NCI-H446 (cell line): Measurements from ENCODE around the gene NAGK.
"Not testable (repeated sequence)": the region's sequence is repeated elsewhere in the genome, so short reads cannot be mapped to it uniquely, and the experiment has no call there.

ENCODE experiments used
- DNase-seq, 2 experiments: peaks; one replicate each; lab custom pipeline; 2025; lab: John Stamatoyannopoulos, UW

The NAGK gene

DNA sequence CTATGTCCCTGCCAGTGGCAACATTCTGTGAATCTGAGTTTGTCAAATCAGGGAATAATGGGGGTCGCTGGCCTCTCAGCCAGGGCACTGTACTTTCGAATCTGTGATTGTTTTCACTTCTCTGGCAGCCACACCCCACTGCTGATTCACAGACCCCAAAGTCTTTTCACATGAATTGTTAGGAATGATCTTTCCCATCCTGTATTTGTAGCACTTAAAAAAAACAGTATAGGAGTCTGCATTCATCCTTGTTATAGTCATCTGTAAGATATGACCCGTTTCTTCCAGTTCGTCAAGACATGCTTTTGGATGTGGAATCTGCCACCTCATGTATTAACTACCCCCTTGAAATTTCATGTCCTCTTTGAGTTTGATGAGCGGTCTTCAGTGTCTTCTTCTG lies 928 bp downstream of the NAGK start:
- DNase-seq: no peak

DNA sequence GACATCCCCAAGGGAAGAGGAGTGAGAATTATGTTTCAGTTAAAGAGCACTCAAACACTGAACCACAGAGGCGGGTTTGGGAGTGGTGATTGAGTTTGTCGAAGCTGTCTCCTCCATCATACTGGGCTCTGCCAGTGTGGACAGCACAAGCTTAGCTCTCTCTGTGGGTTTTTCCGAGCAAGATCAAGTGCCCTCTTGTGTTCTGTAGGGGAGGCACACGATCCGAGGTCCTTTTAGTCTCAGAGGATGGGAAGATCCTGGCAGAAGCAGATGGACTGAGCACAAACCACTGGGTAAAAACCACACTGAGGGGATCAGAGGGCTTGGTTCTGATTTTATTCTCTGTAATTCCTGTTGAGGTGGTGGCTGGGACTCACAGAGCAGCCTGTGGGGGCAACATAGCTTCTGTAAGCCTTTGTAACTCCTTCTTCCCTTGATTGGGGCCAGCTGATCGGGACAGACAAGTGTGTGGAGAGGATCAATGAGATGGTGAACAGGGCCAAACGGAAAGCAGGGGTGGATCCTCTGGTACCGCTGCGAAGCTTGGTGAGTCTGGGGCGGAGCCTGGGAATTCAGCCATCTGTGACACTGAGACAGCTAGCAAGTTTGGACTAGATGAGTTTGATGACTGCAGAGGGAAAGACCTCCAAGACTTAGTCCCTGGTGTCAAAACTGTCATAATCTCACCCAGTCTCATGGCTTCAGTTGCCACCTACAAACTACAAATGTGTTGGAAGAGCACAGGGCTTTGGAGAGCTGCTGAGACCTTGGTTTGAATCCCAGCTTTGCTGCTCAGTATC lies 2.0 kb downstream of the NAGK start:
- DNase-seq: peak in 1 of 2 experiments; percentile 3

DNA sequence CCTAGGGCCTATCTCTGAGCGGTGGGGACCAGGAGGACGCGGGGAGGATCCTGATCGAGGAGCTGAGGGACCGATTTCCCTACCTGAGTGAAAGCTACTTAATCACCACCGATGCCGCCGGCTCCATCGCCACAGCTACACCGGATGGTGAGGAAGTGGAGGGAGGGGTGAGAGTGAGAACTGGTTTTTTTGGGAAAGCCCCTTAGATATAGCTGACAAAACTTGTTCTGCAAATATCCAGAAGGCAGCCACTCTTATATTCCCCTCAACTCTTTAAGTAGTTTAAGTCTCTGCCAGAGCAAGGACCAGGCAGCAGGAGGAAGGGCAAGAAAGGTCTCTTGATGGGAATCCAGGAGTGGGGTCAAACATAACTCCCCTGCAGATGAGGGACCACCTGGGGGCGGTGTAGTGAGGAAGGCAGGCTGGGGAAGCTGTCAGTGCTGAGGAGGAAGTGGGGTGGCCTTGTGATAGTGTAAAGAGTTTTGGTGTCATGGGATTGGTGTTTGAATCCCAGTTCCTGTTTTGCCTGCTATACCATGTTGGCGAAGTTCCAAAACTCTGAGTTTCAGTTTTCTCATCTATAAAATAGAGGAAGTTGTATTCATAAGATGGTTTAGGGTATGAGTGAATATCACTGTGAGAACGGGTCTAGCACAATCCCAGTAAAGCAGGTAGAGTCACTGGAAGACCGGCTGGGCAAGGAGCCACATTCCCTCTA lies 3.4 kb downstream of the NAGK start:
- DNase-seq: no peak

DNA sequence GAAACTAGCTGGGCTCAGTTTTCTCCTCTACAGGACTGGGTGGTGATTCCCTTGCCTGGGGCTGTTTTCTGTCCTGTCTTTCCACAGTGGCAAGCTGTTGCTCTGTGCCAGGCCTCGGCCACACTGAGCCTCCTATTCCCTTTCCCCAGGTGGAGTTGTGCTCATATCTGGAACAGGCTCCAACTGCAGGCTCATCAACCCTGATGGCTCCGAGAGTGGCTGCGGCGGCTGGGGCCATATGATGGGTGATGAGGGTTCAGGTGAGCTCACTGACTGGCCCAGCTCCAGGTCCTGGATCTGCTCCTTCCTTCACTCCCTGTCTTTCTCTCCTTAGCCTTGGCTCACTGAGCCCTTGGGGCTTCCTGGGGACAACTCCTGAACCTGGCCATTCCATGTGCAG lies 4.0 kb downstream of the NAGK start:
- DNase-seq: no peak

DNA sequence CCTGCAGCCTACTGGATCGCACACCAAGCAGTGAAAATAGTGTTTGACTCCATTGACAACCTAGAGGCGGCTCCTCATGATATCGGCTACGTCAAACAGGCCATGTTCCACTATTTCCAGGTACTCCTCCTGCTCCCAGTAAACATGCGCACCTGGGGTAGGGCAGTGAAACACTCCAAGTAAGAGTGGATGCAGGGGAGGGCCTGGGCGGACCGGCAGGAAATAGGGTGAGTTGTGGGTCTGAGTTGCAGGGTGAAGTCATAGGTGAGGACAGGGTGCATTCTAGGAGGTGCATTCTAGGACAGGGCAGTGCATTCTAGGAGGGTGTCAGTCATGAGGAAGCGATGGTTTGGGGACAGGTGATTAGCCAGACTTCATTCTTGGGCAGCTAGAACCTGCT lies 5.0 kb downstream of the NAGK start:
- no peak for DNase-seq

DNA sequence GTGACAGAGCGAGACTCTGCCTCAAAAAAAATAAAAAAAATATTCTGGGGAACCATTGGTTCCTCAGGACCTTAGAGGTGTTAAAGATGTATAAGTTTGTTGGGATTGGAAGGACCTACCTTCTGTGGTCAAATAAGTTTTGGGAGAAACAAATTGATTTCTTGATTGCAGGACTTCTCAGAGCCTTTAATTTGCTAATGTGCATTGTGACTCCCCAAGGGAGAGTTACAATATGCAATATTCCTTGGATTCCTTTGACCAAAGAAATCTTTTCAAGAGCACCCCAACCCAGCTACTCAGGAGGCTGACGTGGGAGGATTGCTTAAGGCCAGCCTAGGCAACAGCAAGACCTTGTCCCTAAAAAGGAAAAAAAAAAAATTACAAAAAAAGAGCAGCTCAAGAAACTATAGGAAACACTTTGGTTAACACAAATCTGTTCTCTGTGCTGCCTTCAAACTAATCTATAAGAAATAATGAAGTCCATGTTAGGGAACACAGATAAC lies 6.5 kb downstream of the NAGK start:
- no peak for DNase-seq

DNA sequence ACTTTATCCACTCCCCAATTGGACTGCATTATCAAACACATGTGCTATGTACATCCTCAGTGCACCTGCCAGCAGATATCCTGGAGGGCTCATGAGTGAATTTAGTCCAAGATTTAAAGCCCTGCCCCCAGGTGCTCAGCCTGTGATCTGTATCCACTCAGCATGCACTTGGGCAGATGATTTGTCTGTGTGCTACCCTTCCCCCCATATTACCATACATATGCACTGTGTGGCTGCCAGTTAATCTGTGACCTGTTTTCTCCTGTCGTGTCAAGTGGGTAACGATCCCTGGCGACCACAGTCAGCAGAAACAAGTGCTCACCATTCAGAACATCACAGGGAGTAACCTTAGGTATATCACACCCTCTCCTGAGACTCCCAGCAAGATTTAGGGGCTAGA lies 10.2 kb downstream of the NAGK start:
- no peak for DNase-seq

DNA sequence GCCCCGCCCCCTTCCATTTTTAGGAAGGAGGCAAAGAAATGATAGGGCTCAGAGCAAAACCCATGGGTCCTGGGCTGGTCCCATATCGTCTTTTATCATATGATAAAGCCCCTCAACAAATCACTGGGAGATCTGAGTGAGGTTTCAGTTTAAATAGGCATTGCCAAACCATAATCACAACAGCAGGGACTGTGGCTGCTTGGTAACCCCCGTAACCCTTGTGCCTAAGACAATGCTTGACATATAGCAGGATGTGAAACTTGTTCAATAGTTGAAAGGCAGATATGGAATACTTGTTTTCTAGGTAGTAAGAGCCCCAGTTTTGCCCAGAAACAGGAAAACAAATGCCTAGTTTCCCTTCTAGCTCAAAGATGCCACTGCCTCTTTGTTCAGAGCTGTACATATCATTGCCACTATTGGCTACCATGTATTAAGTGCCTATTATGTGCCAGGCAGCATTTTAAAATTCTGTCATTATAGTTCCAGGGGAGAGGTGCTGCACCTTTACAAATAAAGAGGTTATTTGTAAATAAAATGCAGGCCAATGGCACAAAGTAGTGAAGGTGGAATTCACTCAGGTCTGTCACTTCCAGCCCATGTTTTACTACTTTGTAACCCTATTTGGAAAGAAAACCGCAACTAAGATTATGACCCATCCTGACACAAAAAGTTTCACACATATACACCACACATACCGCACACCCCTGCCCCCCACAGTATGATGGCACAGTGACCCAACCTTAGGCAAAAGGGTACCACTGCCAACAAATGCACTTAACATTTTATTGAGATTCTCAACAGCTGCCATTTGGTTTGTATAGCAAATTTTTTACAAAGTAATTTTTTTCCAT lies 14.2 kb downstream of the NAGK start:
- no peak for DNase-seq

DNA sequence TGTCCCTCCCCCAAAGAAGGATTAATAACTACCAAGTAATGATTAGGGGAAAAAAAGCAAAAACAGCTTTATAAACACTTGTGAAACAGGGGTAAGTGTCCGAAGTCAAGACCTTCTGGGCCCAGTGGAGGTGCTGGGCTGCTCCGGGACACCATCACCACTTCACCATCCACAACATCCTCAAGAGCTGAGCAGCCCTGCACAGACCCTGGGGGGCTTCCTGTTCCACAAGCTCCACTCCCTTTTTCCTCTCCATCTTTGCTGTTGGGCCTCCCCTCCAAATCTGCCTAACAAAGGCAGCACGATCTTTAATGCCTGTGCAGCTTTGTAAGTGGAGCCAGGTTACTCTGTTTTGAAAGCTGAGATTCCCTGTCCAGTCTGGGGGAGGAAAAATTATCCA lies 14.8 kb downstream of the NAGK start:
- DNase-seq: not testable (repeated sequence)

DNA sequence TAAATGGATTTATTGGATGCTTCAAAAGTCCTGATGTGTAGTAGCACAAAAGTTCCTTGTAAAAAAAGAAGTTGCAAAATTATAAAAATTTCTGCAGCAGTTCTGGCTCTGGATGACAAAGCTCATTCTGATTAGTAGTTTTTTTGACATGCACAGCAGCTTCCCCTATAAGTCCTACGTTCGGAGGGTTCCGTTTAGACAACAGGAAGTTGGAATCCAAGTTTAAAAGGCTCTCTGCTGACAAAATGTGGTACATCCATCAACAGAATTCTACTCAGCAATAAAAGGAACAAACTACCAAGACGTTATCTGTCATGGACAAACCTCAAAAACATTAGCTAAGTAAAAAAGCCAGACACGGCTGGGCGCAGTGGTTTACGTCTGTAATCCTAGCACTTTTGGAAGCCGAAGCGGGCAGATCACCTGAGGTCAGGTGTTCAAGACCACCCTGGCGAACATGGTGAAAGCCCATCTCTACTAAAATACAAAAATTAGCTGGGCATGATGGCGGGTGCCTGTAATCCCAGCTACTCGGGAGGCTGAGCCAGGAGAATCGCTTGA lies 15.4 kb downstream of the NAGK start:
- DNase-seq: not testable (repeated sequence)

DNA sequence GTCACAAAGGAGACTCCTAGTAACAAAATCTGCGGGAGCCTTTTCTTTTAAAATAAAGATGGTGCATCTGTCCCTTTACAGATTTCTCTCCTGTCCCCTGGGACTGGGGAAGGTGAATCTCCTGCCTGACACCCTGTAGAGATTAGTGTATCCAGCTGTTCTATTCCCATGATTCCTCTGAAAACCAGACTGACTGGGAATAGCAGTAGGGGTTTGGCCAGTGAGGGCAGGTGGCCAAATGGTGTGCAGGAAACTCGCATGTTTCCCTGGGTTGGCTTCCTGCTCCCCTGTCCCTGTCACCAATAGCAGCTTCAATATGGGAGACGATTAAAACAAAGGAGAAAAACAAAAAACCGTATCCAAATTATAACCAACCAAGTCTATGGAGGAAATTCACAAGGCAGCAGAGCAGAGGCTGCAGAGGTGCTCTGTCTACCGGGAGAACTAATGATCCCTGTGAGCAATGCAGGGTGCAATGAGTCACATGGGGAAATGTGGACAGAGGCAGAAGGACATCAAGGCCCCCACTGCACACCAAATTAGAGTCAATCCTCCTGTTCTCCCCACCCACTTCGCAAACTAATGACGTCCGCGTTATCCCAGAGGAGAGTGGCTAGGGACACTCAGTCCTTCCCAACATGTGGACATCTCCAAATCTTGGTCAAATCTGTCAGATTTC lies 17.0 kb downstream of the NAGK start:
- DNase-seq: not testable (repeated sequence)

DNA sequence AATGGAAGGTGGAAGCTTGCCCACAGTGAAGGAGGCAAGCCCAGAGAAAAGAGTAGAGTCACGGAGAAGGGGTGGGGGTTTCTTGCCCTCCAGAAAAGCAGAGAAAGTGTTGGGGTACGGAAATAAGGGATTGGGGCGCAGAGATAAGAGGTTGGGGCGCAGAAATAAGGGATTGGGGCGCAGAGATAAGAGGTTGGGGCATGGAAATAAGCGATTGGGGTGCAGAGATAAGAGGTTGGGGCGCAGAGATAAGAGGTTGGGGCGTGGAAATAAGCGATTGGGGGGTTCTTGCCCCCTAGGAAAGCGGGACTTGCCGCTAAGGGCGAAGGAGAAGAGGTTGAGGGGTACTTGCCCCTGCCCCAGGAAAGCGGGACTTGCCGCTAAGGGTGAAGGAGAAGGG lies 21.0 kb downstream of the NAGK start:
- not testable (repeated sequence) for DNase-seq

DNA sequence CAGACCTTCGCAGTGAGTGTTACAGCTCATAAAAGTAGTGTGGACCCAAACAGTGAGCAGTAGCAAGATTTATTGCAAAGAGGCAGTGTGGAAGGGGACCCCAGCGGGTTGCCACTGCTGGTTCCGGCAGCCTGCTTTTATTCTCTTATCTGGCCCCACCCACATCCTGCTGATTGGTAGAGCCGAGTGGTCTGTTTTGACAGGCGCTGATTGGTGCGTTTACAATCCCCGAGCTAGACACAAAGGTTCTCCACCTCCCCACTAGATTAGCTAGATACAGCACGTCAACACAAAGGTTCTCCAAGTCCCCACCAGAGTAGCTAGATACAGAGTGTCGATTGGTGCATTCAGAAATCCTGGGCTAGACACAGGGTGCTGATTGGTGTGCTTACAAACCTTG lies 23.4 kb downstream of the NAGK start:
- DNase-seq: not testable (repeated sequence)

DNA sequence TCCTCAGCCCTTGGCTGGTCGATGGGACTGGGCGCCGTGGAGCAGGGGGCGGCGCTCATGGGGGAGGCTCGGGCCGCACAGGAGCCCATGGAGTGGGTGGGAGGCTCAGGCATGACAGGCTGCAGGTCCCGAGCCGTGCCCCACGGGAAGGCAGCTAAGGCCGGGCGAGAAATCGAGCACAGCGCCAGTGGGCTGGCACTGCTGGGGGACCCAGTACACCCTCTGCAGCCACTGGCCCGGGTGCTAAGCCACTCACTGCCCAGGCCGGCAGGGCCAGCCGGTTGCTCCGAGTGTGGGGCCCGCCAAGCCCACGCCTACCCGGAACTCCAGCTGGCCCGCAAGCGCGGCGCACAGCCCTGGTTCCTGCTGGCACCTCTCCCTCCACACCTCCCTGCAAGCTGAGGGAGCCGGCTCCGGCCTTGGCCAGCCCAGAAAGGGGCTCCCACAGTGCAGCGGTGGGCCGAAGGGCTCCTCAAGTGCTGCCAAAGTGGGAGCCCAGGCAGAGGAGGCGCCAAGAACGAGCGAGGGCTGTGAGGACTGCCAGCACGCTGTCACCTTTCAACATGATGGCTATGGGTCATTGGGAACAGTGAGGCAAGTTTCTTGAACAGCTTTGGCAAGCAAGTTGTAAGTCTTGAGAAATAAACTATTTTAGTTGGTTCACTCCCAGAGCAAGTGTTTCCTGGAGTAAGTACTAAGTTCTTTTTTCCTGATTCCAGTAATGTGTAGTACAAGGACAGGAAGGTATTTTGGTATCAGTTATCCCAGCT lies 24.2 kb downstream of the NAGK start:
- DNase-seq: not testable (repeated sequence)

DNA sequence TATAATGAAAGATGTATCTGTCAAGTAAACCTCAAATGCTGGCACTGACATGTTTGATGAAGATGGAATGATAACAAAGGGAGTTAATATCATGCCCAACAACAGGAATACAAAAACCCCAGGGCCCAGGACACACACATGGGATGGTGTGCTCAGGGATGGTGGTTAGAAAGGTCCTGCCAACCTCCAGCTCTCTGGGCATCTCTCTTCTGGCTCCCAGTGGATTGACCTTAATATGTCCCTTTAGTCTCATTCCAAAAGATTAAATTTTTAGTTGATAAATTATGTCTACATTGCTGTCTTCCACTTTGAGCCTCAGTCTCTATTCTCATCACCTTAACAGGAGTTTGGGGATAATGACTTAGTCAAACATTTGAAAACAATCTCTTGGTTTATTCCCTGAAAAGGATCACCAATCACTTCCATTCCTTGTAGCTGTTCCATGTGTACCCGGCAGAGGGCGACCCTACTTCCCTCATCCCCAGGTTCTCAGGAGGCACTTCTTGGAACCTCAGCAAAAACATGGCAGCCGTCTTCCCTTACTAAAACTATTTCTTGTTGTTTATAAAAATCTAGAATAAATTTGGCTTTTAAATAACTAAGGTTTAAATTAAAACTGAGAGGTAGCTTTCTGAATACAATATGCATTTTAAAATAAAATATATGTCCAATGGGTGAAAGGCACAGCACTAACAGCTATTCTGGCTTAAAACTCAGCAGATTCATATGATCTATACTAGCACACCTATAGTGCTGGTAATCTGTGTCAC lies 31.9 kb downstream of the NAGK start:
- peak; percentile 23 to 61 for DNase-seq

DNA sequence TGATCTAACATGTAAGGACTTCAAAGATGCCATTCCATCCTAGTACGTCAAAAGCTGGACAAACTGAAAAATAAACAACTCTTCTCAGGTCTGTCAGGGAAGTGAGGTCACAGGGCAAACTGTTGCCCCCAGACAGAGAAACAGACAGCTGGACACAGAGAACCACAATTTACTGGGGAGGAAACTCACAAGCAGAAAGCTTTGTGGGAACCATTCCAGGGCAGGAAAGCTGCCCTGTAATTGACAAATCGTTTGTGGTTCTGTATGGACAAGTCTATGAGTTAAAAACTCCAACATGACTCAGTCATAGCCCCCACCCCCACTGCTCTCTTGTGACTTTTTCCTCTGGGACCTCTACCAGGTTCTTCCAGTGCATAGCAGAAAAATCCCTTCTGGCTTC lies 33.2 kb downstream of the NAGK start:
- DNase-seq: no peak

DNA sequence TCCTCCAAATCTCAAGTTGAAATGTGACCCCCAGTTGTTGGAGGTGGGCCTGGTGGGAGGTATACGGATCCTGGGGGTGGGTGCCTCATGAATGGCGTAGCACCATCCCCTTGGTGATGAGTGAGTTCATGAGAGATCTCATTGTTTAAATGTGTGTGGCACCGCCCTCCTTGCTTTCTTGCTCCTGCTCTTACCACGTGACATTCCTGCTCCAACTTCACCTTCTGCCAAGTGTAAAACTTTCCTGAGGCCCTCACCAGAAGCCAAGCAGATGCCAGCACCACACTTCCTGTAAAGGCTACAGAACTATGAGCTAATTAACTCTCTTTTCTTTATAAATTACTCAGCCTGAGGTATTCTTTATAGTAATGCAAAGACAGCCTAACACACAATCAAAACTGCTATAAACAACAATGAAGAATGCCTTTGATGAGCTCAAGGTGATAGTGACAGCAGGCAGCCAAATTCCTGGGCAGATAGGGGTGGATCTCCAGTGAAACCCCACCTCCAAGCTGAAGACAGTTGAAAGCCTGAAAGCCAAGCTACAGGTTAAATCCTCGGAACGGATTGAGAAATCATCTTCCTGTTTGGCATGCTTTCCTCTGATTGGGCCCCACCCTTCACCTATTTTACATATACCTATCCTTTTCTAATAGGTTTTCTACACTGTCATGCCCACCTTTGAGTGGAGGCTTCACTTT lies 34.7 kb downstream of the NAGK start:
- DNase-seq: no peak

DNA sequence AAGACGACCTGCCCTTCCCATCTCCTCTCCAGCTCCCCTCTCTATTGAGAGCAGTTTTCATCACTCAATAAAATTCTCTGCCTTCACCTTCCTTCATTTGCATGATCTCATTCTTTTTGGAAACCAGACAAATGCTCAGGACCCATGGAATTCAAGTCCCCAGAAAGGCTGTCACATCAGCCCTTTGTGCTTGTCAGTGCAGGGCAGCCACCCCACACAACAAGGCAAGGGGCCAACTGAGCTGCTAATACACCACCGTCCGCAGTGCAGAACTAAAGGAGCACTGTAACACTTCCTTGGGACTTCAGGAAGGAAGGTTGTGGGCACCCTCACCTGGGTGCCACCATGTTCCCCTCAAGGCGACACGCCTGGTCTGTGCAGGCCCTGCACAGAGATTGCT lies 35.4 kb downstream of the NAGK start:
- no peak for DNase-seq

DNA sequence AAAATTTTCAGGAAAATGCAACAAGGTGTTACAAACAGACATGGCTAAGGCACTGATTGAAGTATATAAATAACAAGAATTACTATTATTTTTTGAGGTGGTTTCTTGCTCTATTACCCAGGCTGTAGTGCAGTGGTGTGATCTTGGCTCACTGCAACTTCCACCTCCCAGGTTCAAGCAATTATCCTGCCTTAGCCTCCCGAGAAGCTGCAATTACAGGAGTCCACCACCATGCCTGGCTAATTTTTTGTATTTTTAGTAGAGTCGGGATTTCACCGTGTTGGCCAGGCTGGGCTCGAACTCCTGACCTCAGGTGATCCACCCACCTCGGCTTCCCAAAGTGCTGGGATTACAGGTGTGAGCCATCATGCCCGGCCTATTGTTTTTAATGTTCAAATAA lies 38.0 kb downstream of the NAGK start:
- DNase-seq: not testable (repeated sequence)
